ENCODE measurements around the gene EHD4.

DNA sequence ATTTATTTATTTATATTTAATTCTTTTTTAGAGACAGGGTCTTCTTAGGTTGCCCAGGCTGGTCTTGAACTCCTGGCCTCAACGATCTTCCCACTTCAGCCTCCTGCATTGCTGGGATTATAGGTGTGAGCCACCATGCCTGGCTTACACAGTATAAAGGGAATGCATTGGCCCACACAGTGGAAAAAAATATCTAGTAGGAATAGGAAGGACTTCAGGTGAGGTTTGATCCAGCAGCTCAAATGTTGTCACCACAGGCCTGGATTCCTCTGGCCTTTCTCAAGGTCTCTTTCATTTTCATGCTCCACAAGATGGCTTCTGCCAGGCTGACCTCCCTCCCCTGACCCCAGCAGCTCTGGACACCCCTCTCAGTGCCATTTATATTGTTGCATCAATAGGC lies 76.4 kb downstream of the EHD4 start:
- TF ChIP-seq, protein P1, sequence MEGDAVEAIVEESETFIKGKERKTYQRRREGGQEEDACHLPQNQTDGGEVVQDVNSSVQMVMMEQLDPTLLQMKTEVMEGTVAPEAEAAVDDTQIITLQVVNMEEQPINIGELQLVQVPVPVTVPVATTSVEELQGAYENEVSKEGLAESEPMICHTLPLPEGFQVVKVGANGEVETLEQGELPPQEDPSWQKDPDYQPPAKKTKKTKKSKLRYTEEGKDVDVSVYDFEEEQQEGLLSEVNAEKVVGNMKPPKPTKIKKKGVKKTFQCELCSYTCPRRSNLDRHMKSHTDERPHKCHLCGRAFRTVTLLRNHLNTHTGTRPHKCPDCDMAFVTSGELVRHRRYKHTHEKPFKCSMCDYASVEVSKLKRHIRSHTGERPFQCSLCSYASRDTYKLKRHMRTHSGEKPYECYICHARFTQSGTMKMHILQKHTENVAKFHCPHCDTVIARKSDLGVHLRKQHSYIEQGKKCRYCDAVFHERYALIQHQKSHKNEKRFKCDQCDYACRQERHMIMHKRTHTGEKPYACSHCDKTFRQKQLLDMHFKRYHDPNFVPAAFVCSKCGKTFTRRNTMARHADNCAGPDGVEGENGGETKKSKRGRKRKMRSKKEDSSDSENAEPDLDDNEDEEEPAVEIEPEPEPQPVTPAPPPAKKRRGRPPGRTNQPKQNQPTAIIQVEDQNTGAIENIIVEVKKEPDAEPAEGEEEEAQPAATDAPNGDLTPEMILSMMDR (IDR thresholded peaks at IDR 0.05) = no peak
- TF ChIP-seq POLR2A (IDR thresholded peaks at IDR 0.05) = no peak

All from body of pancreas (tissue), 4 donors.